NK-92 treated with Interleukin-12 subunit alpha and Interleukin-12 subunit beta, amount 100 ng/mL, for 24 hours (cell line): ENCODE results near the gene NECTIN1.

ENCODE experiments used
- DNase-seq: peaks from one replicate; lab custom pipeline; 2025; lab: John Stamatoyannopoulos, UW

NECTIN1 gene

GRCh38 chr11:119754656-119755355, 25.8 kb upstream of the NECTIN1 start:
- DNase-seq = no peak

DNA sequence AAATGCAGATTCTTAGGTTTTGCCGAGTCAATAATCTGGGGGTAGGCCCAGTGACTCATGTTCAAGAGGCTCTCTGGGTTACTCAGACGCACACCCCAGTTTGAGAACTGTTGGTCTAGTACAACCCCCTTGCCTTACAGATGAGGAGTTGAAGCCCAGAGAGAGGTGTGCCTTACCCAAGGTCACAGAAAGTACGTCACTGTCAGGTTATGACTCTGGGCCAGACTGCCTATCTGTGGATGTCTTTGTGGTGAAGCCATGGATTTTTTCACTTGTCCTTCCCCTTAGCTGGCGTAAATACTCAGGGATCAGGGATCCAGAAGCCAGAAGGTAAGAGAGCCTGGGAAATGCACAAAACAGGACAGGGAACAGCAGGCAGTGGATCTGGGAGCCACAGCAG, 25.2 kb upstream of the NECTIN1 start:
- no peak for DNase-seq

- no peak for DNase-seq
Observed at GRCh38 chr11:119752946-119753345, 23.9 kb upstream of the NECTIN1 start.

GRCh38 chr11:119752345-119752871, 23.4 kb upstream of the NECTIN1 start:
- no peak for DNase-seq

DNA sequence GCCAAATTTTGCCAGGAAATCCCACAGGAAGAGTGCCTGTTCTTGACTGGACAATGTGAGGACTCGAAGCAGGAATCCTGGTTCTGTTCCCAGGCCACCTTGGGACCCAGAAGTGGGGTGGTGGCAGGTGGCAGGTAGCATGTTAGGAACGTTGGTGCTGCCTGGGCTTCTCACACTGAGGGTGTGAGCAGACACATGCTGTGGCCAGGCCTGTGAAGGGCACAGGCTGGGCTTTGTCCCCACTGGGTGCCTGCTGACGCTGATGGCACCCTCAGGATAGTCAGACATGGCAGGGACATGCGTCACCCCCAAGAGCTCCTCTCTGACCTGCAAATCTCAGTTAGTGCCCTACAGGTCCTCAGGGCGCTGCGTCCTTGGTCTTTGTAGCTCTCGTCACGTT, 21.1 kb upstream of the NECTIN1 start:
- DNase-seq = no peak

- no peak for DNase-seq
Observed at GRCh38 chr11:119749006-119749565, 20.1 kb upstream of the NECTIN1 start.

GRCh38 chr11:119747868-119748660, 19.1 kb upstream of the NECTIN1 start:
- DNase-seq = no peak

- no peak for DNase-seq
Observed at GRCh38 chr11:119745776-119746535, 17.0 kb upstream of the NECTIN1 start.

GRCh38 chr11:119745112-119745511, 16.1 kb upstream of the NECTIN1 start:
- no peak for DNase-seq

GRCh38 chr11:119744577-119744976, 15.6 kb upstream of the NECTIN1 start:
- no peak for DNase-seq

DNA sequence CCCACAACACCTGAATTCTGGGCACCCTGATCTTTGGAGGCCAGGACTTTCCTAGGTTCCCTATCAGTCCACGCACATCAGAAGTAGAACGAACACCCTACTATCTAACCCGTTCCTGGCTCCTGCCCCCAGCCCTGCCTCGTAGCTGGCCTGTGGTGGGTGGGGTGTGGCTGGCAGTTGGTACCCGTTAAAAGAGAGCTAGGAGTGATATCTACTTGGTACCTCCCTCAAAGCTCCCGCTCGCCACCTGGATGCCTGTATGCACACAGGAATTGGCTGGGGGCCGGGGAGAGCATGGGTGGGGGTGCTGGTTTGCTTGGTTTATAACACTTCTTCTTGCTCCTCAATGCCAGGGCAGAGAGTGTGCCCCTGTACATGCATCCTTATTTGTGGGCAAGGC, 14.0 kb upstream of the NECTIN1 start:
- no peak for DNase-seq

DNA sequence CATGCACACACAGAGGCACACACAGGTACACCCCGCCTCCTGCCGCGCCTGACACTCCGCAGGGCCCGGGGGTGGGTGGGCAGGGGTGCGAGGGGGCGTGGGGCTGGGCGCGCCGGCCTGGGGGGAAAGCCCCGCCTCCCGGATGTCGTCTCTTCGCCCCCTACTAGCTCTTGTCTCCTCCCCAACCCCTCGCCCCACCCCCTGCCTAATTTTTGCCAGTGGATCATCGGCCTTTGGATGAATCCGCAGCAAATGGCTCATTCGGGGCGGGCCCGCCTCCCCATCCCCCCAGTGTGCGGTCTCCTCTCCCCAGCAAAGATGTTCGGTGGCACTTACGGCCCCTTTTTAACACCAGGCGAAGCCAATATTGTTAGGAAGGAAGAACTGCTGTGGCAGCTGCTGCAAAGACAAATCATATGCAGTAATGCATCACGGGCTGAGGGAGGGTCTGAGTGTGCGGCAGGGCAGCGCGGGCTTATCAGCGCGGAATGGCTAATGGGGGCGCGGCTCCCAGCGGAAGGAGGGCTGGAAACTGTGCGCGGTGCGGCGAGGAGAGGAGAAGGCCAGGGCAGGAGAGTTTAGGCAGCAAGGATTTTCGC, 13.4 kb upstream of the NECTIN1 start:
- no peak for DNase-seq

- no peak for DNase-seq
Observed at GRCh38 chr11:119741369-119742262, 12.6 kb upstream of the NECTIN1 start.

GRCh38 chr11:119739975-119740374, 11.0 kb upstream of the NECTIN1 start:
- no peak for DNase-seq

DNA sequence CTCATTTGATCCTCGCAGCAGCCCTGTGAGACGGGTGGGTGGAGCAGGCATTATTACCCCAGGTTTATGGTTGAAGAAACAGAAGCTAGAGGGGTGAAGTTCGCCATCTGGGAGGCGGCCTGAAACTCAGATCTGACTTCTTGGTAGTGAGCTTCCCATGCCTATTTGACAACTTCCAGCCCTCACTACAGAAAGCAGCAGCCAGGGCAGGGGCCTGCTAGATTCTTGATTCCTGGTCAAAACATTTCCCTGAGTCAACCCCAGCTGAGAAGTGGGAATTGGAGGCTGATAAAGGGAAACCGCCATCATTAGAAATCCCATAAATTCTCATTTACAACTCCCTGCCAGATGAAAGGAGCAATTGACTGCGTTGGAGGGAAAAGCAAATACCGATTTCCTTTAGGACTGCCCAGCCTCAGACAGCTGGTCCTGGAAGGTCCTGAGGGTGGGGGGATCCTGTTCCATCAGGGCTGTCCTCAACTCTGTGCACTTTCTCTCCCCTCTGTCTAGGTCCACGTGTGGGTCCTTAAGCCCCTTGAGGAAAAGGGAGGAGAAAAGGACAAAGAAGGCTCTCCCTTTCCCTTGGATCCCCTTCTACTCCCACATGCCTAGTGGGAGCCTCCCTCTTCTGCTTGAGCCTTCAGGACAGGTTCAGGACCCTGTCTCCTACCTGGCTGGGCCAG, 10.2 kb upstream of the NECTIN1 start:
- no peak for DNase-seq

GRCh38 chr11:119738059-119738439, 9.0 kb upstream of the NECTIN1 start:
- no peak for DNase-seq

DNA sequence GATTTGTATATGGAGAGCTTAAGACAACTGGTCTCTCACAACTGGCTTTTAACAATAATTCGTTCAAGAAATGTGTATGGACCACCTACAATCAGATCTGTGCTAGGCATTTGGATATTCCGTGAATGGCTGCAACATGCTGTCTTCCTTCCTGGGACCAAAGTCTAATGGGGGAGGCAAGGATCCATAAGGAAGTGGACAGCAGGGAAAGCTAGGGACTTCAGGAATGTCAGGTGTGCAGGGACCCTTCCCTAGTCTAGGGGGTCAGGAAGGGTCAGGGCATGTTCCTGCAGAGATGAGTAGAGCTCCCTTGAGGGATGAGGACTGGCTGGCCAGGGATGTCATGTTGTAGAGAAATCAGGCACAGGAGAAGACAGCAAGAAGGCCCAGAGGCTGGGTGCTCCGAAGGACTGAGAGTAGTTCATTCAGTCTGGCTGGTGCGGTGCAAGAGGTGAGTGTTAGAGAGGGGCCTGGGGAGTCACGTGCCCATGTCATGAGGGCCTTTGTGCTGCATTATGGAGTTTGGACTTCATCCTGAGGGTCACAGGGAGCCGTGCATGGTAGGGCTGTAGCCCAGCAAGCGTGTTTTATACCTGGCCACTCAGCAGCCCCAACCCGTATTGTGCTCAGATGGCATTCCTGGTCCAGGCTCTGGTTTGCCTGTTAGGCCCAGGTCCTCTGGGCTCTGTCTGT, 8.5 kb upstream of the NECTIN1 start:
- no peak for DNase-seq

- no peak for DNase-seq
Observed at GRCh38 chr11:119734788-119735187, 5.8 kb upstream of the NECTIN1 start.

DNA sequence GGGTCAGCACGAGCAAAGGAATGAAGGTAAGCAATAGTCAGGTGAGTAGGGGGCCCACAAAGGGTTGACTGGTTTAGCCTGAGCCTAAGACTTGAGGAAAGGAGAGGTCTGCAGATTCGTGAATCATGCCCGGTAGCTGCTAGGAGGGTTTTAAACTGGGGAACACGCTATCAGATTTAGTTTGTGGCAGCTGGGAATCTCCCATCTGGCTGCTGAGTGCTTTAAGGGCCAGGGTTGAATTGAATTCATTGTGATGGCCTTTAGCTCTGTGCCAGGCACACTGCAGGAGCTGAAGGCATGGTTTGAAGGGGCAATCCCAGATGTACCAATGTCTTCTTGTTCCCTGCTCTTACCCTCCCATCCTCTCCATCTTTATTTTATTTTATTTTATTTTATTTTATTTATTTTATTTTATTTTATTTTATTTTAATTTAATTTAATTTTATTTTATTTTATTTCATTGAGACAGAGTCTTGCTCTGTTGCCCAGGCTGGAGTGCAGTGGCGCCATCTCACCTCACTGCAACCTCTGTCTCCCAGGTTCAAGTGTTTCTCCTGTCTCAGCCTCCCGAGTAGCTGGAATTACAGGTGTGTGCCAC, 1.9 kb upstream of the NECTIN1 start:
- DNase-seq = no peak
